ENCODE results near the gene RNF115. TPM values are rescaled to one million over a fixed set of nuclear protein-coding genes. Genes with fewer than 3 reads are reported as not detected.

RNF115 gene
- total and polyA plus RNA-seq, 7 donors, result 3.2 to 81.6 (median 45.9) TPM

GRCh38 chr1:145750426-145750825 is 73.5 kb downstream of the RNF115 start:
- TF ChIP-seq, protein P1, sequence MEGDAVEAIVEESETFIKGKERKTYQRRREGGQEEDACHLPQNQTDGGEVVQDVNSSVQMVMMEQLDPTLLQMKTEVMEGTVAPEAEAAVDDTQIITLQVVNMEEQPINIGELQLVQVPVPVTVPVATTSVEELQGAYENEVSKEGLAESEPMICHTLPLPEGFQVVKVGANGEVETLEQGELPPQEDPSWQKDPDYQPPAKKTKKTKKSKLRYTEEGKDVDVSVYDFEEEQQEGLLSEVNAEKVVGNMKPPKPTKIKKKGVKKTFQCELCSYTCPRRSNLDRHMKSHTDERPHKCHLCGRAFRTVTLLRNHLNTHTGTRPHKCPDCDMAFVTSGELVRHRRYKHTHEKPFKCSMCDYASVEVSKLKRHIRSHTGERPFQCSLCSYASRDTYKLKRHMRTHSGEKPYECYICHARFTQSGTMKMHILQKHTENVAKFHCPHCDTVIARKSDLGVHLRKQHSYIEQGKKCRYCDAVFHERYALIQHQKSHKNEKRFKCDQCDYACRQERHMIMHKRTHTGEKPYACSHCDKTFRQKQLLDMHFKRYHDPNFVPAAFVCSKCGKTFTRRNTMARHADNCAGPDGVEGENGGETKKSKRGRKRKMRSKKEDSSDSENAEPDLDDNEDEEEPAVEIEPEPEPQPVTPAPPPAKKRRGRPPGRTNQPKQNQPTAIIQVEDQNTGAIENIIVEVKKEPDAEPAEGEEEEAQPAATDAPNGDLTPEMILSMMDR (IDR thresholded peaks at IDR 0.05), result no peak
- DNase-seq, result no peak
- ATAC-seq, result no peak
- Histone ChIP-seq H3K36me3 (ENCODE audit: insufficient read depth in 1 of 2, low read depth in 1 of 2) (peaks cover 16 to 99% of the 10 kb centered on the region in 2 donors), H3K4me3 (no peak overlapping the region), H3K9me3 (no peaks in the 10 kb centered on the region), H3K4me1 (no peaks in the 10 kb centered on the region), H3K27me3 (ENCODE audit: insufficient read depth in 3 of 3, low read length in 2 of 3) (no peaks in the 10 kb centered on the region), H3K27ac (no peak overlapping the region)
- WGBS, 3 donors, result 74 to 81% (median 80%) methylated on average over 5 of the region's 5 CpGs
- intact Hi-C loops (cut with DNase I), result no loop called here

GRCh38 chr1:145747398-145748247 is 76.3 kb downstream of the RNF115 start:
- intact Hi-C loops (cut with DNase I), result no loop called here
- no peak for ATAC-seq
- Histone ChIP-seq H3K27ac (no peak overlapping the region), H3K4me1 (no peaks in the 10 kb centered on the region), H3K27me3 (ENCODE audit: insufficient read depth in 3 of 3, low read length in 2 of 3) (no peaks in the 10 kb centered on the region), H3K36me3 (ENCODE audit: insufficient read depth in 1 of 2, low read depth in 1 of 2) (peaks cover 16 to 100% of the 10 kb centered on the region in 2 donors), H3K4me3 (no peak overlapping the region), H3K9me3 (no peaks in the 10 kb centered on the region)
- WGBS, 3 donors, result 83 to 88% (median 84%) methylated on average over 9 of the region's 9 CpGs
- TF ChIP-seq, protein P1 (IDR thresholded peaks at IDR 0.05), result no peak
- DNase-seq, result no peak

GRCh38 chr1:145740269-145740668 is 83.6 kb downstream of the RNF115 start:
- no peak overlapping the region for H3K27ac ChIP-seq
- intact Hi-C loops (cut with DNase I), result no loop called here
- H3K36me3 ChIP-seq (ENCODE audit: insufficient read depth in 1 of 2, low read depth in 1 of 2), result peaks cover 0 to 53% of the 10 kb centered on the region in 2 donors
- H3K27me3 ChIP-seq (ENCODE audit: insufficient read depth in 3 of 3, low read length in 2 of 3), result no peaks in the 10 kb centered on the region
- DNase-seq, result no peak
- WGBS, 3 donors, result 89 to 96% (median 92%) methylated on average over 4 of the region's 4 CpGs
- H3K4me3 ChIP-seq, result no peak overlapping the region
- H3K9me3 ChIP-seq, result no peaks in the 10 kb centered on the region
- ATAC-seq, result peak in 1 of 4 donors; percentile 40
- TF ChIP-seq, protein P1 (IDR thresholded peaks at IDR 0.05), result no peak
- no peaks in the 10 kb centered on the region for H3K4me1 ChIP-seq

DNA sequence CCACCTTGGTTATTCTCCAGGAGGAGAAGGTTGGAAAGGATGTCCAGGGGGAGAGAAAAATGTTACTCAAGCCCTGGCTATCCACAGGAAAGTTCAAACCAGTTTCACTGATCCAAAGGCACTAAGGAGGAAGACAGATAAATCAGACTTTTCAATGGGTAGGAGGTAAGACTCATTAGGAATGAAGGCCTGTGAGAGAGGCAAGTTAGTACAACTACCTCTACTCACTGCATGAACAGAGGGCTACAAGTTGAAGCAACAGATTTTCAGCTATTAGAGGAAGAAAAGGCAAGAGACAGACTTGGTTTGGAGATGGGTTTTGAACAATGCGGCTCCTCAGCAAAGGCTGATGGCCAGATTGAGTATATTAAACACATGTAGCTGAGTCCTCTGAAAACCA is 87.7 kb downstream of the RNF115 start:
- Histone ChIP-seq H3K27me3 (ENCODE audit: insufficient read depth in 3 of 3, low read length in 2 of 3) (no peaks in the 10 kb centered on the region), H3K4me1 (no peaks in the 10 kb centered on the region), H3K27ac (no peak overlapping the region), H3K4me3 (no peak overlapping the region), H3K36me3 (ENCODE audit: insufficient read depth in 1 of 2, low read depth in 1 of 2) (peaks cover 0 to 12% of the 10 kb centered on the region in 2 donors), H3K9me3 (no peaks in the 10 kb centered on the region)
- 92 to 100% (median 100%) methylated on average over 1 of the region's 1 CpG for WGBS, 3 donors
- TF ChIP-seq, protein P1 (IDR thresholded peaks at IDR 0.05), result no peak
- DNase-seq, result no peak
- intact Hi-C loops (cut with DNase I), result no loop called here
- ATAC-seq, result no peak
